Gastrocnemius medialis (tissue), 4 donors: ENCODE data around the gene SPDYE2. TPM values are rescaled to one million over a fixed set of nuclear protein-coding genes. Genes with fewer than 3 reads are reported as not detected.
A peak's percentile ranks its signal among the peaks of the same experiment; 100 is the strongest.
"Not testable (repeated sequence)": the region's sequence is repeated elsewhere in the genome, so short reads cannot be mapped to it uniquely, and the experiment has no call there.

Experiments
- ATAC-seq, 2 donors: fragments of 150-250 bp; one replicate each; pipeline ENCODE4 v1.9.1; 2016
- DNase-seq, 2 donors: peaks; one replicate each; pipeline ENCODE4 v3.0.0-alpha.2; 2019
- H3K27ac ChIP-seq, 4 donors: fragments of 200-600 bp; sonication (generic); 1 replicate in 1 of 4; 2 replicates in 3 of 4; pipeline ENCODE4 v1.5.1; 2016 to 2018; ENCODE audit warnings: mild to moderate bottlenecking in 2 of 4, moderate library complexity in 1 of 4
- H3K27me3 ChIP-seq, 3 donors: fragments of 200-600 bp; sonication (generic) in 2 of 3; 1 replicate in 1 of 3; 2 replicates in 2 of 3; pipeline versions ENCODE4 v1.5.1 to v1.6.0; 2016 to 2019; ENCODE audit warnings: mild to moderate bottlenecking in 1 of 3, moderate library complexity in 1 of 3
- H3K36me3 ChIP-seq, 2 donors: fragments of 200-600 bp; sonication (generic) in 1 of 2; one replicate each; pipeline ENCODE4 v1.5.1; 2017 to 2018
- H3K4me1 ChIP-seq, 2 donors: fragments of 200-600 bp; sonication (generic) in 1 of 2; one replicate each; pipeline ENCODE4 v1.5.1; 2016 to 2017; ENCODE audit warnings: mild to moderate bottlenecking in 2 of 2
- H3K4me3 ChIP-seq, 4 donors: fragments of 200-600 bp; sonication (generic) in 3 of 4; 1 replicate in 1 of 4; 2 replicates in 3 of 4; pipeline ENCODE4 v1.5.1; 2016 to 2019; ENCODE audit warnings: mild to moderate bottlenecking in 2 of 4
- H3K9me3 ChIP-seq, 3 donors: fragments of 200-600 bp; sonication (generic) in 2 of 3; 1 replicate in 1 of 3; 2 replicates in 2 of 3; pipeline ENCODE4 v1.5.1; 2016 to 2019
- in situ Hi-C, 4 donors: fragments of 200-750 bp; cut with MboI; loops; one replicate each; pipeline versions ENCODE4 v1.15.0 to v1.8.0; 2017; ENCODE audit warnings: low sequenced_read_pairs in 4 of 4
- intact Hi-C: fragments of 100-400 bp; cut with DNase I; formaldehyde crosslinking; loops from one replicate; pipeline ENCODE4 v1.15.1; 2023; ENCODE audit warnings: low total_unique reads
- total RNA-seq, 4 donors: library from RNA; depleted of rRNA; stranded (reverse); fragments of >200 nt; gene quantifications; one replicate each; pipeline versions ENCODE4 v1.1.0 to v1.2.3, GENCODE V29; 2016

Gene SPDYE2
- total RNA-seq, 4 donors from 2014 or later = not detected

- H3K27me3 ChIP-seq, H3K4me1 ChIP-seq, H3K27ac ChIP-seq, intact Hi-C loops, H3K4me3 ChIP-seq, in situ Hi-C loops, H3K36me3 ChIP-seq, DNase-seq, H3K9me3 ChIP-seq: not testable (repeated sequence)
- ATAC-seq = peak in 1 of 2 donors; percentile 53
These were observed 30.7 kb downstream of the SPDYE2 start for GRCh38 chr7:102581722-102582121.

GRCh38 chr7:102583495-102583894 is 32.5 kb downstream of the SPDYE2 start:
- H3K9me3 ChIP-seq, DNase-seq, H3K4me1 ChIP-seq, ATAC-seq, H3K4me3 ChIP-seq, H3K27me3 ChIP-seq, intact Hi-C loops, H3K36me3 ChIP-seq, in situ Hi-C loops, H3K27ac ChIP-seq: not testable (repeated sequence)

GRCh38 chr7:102589857-102590256 is 38.8 kb downstream of the SPDYE2 start:
- H3K27ac ChIP-seq, DNase-seq, H3K36me3 ChIP-seq, intact Hi-C loops, in situ Hi-C loops, H3K4me1 ChIP-seq, H3K27me3 ChIP-seq, H3K9me3 ChIP-seq, H3K4me3 ChIP-seq: not testable (repeated sequence)
- peak; percentile 35 to 39 for ATAC-seq

- H3K27ac ChIP-seq = peak overlapping the region in 3 of 4 donors; percentile 41 to 60 (median 41)
- ATAC-seq = peak; percentile 84 to 88
- H3K27me3 ChIP-seq, H3K4me3 ChIP-seq, H3K9me3 ChIP-seq, intact Hi-C loops, H3K4me1 ChIP-seq, H3K36me3 ChIP-seq, in situ Hi-C loops: not testable (repeated sequence)
- DNase-seq = peak; percentile 81 to 93
These were observed 41.5 kb downstream of the SPDYE2 start for GRCh38 chr7:102592477-102593019.

- H3K27me3 ChIP-seq, H3K4me3 ChIP-seq, H3K9me3 ChIP-seq, H3K27ac ChIP-seq, intact Hi-C loops, in situ Hi-C loops, H3K36me3 ChIP-seq, ATAC-seq, H3K4me1 ChIP-seq, DNase-seq: not testable (repeated sequence)
These were observed 42.8 kb downstream of the SPDYE2 start for GRCh38 chr7:102593637-102594334.

GRCh38 chr7:102596036-102596435 is 45.0 kb downstream of the SPDYE2 start:
- peak in 1 of 2 donors; percentile 5 for DNase-seq
- intact Hi-C loops, H3K9me3 ChIP-seq, ATAC-seq, H3K4me3 ChIP-seq, H3K27me3 ChIP-seq, in situ Hi-C loops, H3K36me3 ChIP-seq, H3K4me1 ChIP-seq: not testable (repeated sequence)
- peak overlapping the region in 2 of 4 donors; percentile 52 to 67 for H3K27ac ChIP-seq

- H3K36me3 ChIP-seq, DNase-seq, H3K27me3 ChIP-seq, H3K9me3 ChIP-seq, intact Hi-C loops, H3K4me1 ChIP-seq, H3K4me3 ChIP-seq, in situ Hi-C loops: not testable (repeated sequence)
- peak; percentile 15 to 22 for ATAC-seq
- H3K27ac ChIP-seq = peak overlapping the region in 2 of 4 donors; percentile 52 to 61
These were observed 48.7 kb downstream of the SPDYE2 start for GRCh38 chr7:102599699-102600098.

- H3K4me3 ChIP-seq, H3K4me1 ChIP-seq, in situ Hi-C loops, H3K27ac ChIP-seq, intact Hi-C loops, H3K36me3 ChIP-seq, H3K9me3 ChIP-seq, DNase-seq, H3K27me3 ChIP-seq: not testable (repeated sequence)
- ATAC-seq = peak; percentile 57 to 67
These were observed 51.3 kb downstream of the SPDYE2 start for GRCh38 chr7:102602317-102602716.

- H3K27me3 ChIP-seq, H3K36me3 ChIP-seq, intact Hi-C loops, H3K9me3 ChIP-seq, in situ Hi-C loops, H3K4me3 ChIP-seq, H3K4me1 ChIP-seq, H3K27ac ChIP-seq, DNase-seq: not testable (repeated sequence)
- peak; percentile 51 to 67 for ATAC-seq
These were observed 53.6 kb downstream of the SPDYE2 start for GRCh38 chr7:102604431-102605145.

GRCh38 chr7:102606848-102607247 is 55.8 kb downstream of the SPDYE2 start:
- intact Hi-C loops, H3K9me3 ChIP-seq, H3K4me3 ChIP-seq, H3K4me1 ChIP-seq, DNase-seq, H3K36me3 ChIP-seq, in situ Hi-C loops, H3K27me3 ChIP-seq: not testable (repeated sequence)
- ATAC-seq = peak; percentile 7 to 18
- H3K27ac ChIP-seq = peak overlapping the region in 2 of 4 donors; percentile 43 to 65

- peak overlapping the region in 1 of 4 donors; percentile 50 for H3K27ac ChIP-seq
- H3K36me3 ChIP-seq, H3K27me3 ChIP-seq, H3K4me3 ChIP-seq, intact Hi-C loops, in situ Hi-C loops, H3K4me1 ChIP-seq, ATAC-seq, H3K9me3 ChIP-seq: not testable (repeated sequence)
- DNase-seq = peak in 1 of 2 donors; percentile 16
These were observed 58.7 kb downstream of the SPDYE2 start for GRCh38 chr7:102609734-102610133.

GRCh38 chr7:102610441-102610840 is 59.4 kb downstream of the SPDYE2 start:
- Histone ChIP-seq H3K27ac (peak overlapping the region; percentile 60 to 85 (median 76)), H3K4me3 (peak overlapping the region in 1 of 4 donors; percentile 34)
- peak in 1 of 2 donors; percentile 38 for DNase-seq
- H3K36me3 ChIP-seq, H3K27me3 ChIP-seq, intact Hi-C loops, in situ Hi-C loops, H3K4me1 ChIP-seq, H3K9me3 ChIP-seq, ATAC-seq: not testable (repeated sequence)
